Liver (tissue), 9 donors: Measurements from ENCODE around the gene FBXW11. TPM values are rescaled to one million over a fixed set of nuclear protein-coding genes. Genes with fewer than 3 reads are reported as not detected.

Source experiments
- DNase-seq: peaks from one replicate; pipeline ENCODE4 v3.0.0-alpha.2; 2017; ENCODE audit warnings: low spot score
- H3K27ac ChIP-seq, 2 donors: one replicate each; pipeline ENCODE4 v1.7.0; 2013; ENCODE audit warnings: inconsistent platforms in 2 of 2, low read length in 2 of 2, control low read depth in 1 of 2, low read depth in 1 of 2, mild to moderate bottlenecking in 1 of 2
- H3K27me3 ChIP-seq, 4 donors: one replicate each; pipeline versions ENCODE4 v1.6.1 to v1.7.0; 2013; ENCODE audit warnings: low read length in 3 of 4, inconsistent platforms in 1 of 4, mild to moderate bottlenecking in 1 of 4, moderate library complexity in 1 of 4; ENCODE audit not compliant: control insufficient read depth in 4 of 4, insufficient read depth in 4 of 4
- H3K36me3 ChIP-seq, 4 donors: one replicate each; pipeline versions ENCODE4 v1.6.1 to v1.7.0; 2013; ENCODE audit warnings: low read length in 3 of 4, mild to moderate bottlenecking in 3 of 4, low read depth in 1 of 4, moderate library complexity in 1 of 4; ENCODE audit not compliant: control insufficient read depth in 4 of 4, insufficient read depth in 3 of 4
- H3K4me1 ChIP-seq, 4 donors: one replicate each; pipeline versions ENCODE4 v1.6.1 to v1.7.0; 2013; ENCODE audit warnings: low read length in 3 of 4, mild to moderate bottlenecking in 3 of 4, moderate library complexity in 1 of 4; ENCODE audit not compliant: control insufficient read depth in 4 of 4, insufficient read depth in 4 of 4
- H3K4me3 ChIP-seq, 3 donors: one replicate each; pipeline versions ENCODE4 v1.6.1 to v1.7.0; 2013; ENCODE audit warnings: low read length in 3 of 3, control low read depth in 1 of 3, low read depth in 1 of 3, mild to moderate bottlenecking in 1 of 3
- H3K9ac ChIP-seq, 2 donors: one replicate each; pipeline ENCODE4 v1.7.0; 2013; ENCODE audit warnings: low read length in 2 of 2, mild to moderate bottlenecking in 2 of 2, moderate library complexity in 2 of 2, control low read depth in 1 of 2, low read depth in 1 of 2
- H3K9me3 ChIP-seq, 4 donors: one replicate each; pipeline versions ENCODE4 v1.6.1 to v1.7.0; 2013; ENCODE audit warnings: low read length in 3 of 4; ENCODE audit not compliant: control insufficient read depth in 4 of 4
- EGR1 ChIP-seq, 2 donors: IDR thresholded peaks; 2 replicates each; pipeline ENCODE4 v1.6.1; 2016 to 2018; ENCODE audit warnings: antibody characterized with exemption in 2 of 2, low read depth in 2 of 2
- FOXA1 ChIP-seq: IDR thresholded peaks from 2 replicates; pipeline ENCODE4 v1.6.1; 2016; ENCODE audit warnings: antibody characterized with exemption
- GABPA ChIP-seq, 2 donors: IDR thresholded peaks in 1 of 2; conservative IDR thresholded peaks in 1 of 2; 2 replicates each; pipeline ENCODE4 v1.6.1; 2016; ENCODE audit warnings: antibody characterized with exemption in 2 of 2, mild to moderate bottlenecking in 1 of 2, moderate library complexity in 1 of 2
- NR2F2 ChIP-seq: IDR thresholded peaks from 2 replicates; pipeline ENCODE4 v1.6.1; 2016; ENCODE audit warnings: antibody characterized with exemption
- RAD21 ChIP-seq, 2 donors: IDR thresholded peaks; 2 replicates each; pipeline ENCODE4 v1.6.1; 2016; ENCODE audit warnings: antibody characterized with exemption in 2 of 2, mild to moderate bottlenecking in 2 of 2
- RXRA ChIP-seq, 2 donors: IDR thresholded peaks; 2 replicates each; pipeline ENCODE4 v1.6.1; 2017 to 2018; ENCODE audit warnings: antibody characterized with exemption in 2 of 2, mild to moderate bottlenecking in 1 of 2
- SP1 ChIP-seq: IDR thresholded peaks from 2 replicates; pipeline ENCODE4 v1.6.1; 2018; ENCODE audit warnings: antibody characterized with exemption, mild to moderate bottlenecking
- TAF1 ChIP-seq: conservative IDR thresholded peaks from 2 replicates; pipeline ENCODE4 v1.6.1; 2016; ENCODE audit warnings: antibody characterized with exemption, mild to moderate bottlenecking
- YY1 ChIP-seq: IDR thresholded peaks from 2 replicates; pipeline ENCODE4 v1.6.1; 2016; ENCODE audit warnings: antibody characterized with exemption, mild to moderate bottlenecking
- WGBS: extraction: QIAGEN DNeasy Blood & Tissue Kit; methylation state at CpG from one replicate; pipeline ENCODE4 v1.1.7; 2013; 5-methylcytosine and 5-hydroxymethylcytosine counted together
- polyA plus RNA-seq, 2 donors: library from polyadenylated mRNA; stranded (reverse) in 1 of 2; unstranded in 1 of 2; fragments of 200-250 nt in 1 of 2; fragments of >200 nt in 1 of 2; fragmentation: Nextera tagmentation in 1 of 2; extraction: Ambion mirVana in 1 of 2; gene quantifications; one replicate each; pipeline versions ENCODE4 v1.2.1 to v1.2.3, GENCODE V29; 2013 to 2015
- total RNA-seq, 2 donors: library from RNA; depleted of rRNA; stranded (reverse); fragments of >200 nt; gene quantifications; one replicate each; pipeline ENCODE4 v1.2.3, GENCODE V29; 2014
- TF ChIP-seq, protein P1 (sequence below): IDR thresholded peaks from 2 replicates; pipeline ENCODE4 v1.6.1; 2016; ENCODE audit warnings: antibody characterized with exemption, mild to moderate bottlenecking
- TF ChIP-seq, protein P2 (sequence below): fragments of 150-350 bp; IDR thresholded peaks from 2 replicates; pipeline ENCODE4 v1.5.1; 2017; ENCODE audit warnings: improper control_type of control experiment, low read depth, low read length; ENCODE audit not compliant: missing input control
- donor health status: healthy.
- donor health status: healthy.
- donor health status: healthy.
- donor health status: healthy.
- donor health status: healthy.

The FBXW11 gene
- total and polyA plus RNA-seq, 4 donors, result 11.2 to 37.5 (median 22.0) TPM

DNA sequence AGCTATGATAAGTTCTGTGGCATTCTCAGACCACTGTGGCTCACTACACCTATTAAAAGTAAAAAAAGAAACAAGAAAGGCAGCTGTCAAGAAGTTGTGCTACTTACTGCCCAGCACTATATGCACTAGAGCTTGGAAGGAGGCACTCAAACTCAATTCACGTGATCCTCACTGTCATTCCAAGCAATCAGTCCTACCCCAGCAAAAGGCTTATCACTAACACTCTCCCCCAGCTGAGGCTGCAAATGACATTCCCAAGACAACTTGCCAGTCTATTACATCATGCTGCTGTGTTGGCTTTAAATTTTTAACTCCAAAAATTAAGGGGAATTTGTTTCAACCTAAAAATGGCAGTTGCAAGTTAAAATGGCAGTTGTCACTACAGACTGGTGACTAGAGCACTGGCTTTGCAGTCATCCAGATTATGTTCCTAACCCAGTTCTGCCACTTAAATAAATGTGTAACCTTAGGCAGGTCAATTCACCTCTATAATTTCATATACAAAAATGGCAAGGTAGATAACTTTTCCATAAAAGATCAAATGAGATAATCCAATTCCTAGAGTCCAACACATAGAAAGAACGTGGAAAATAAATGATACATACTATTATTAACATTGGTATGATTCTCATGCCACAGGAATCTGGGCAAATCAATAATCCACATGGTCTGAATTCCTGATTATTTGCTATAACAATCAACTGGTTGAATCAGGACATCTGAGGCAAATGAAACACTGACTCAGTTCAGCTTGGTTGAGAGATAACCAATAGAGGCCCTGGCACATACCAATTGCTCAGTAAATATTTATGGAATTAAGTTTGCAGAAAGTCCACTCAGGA is 52.4 kb downstream of the FBXW11 start (continued):
- TF ChIP-seq, protein P1, sequence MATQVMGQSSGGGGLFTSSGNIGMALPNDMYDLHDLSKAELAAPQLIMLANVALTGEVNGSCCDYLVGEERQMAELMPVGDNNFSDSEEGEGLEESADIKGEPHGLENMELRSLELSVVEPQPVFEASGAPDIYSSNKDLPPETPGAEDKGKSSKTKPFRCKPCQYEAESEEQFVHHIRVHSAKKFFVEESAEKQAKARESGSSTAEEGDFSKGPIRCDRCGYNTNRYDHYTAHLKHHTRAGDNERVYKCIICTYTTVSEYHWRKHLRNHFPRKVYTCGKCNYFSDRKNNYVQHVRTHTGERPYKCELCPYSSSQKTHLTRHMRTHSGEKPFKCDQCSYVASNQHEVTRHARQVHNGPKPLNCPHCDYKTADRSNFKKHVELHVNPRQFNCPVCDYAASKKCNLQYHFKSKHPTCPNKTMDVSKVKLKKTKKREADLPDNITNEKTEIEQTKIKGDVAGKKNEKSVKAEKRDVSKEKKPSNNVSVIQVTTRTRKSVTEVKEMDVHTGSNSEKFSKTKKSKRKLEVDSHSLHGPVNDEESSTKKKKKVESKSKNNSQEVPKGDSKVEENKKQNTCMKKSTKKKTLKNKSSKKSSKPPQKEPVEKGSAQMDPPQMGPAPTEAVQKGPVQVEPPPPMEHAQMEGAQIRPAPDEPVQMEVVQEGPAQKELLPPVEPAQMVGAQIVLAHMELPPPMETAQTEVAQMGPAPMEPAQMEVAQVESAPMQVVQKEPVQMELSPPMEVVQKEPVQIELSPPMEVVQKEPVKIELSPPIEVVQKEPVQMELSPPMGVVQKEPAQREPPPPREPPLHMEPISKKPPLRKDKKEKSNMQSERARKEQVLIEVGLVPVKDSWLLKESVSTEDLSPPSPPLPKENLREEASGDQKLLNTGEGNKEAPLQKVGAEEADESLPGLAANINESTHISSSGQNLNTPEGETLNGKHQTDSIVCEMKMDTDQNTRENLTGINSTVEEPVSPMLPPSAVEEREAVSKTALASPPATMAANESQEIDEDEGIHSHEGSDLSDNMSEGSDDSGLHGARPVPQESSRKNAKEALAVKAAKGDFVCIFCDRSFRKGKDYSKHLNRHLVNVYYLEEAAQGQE, result no peak
- TF ChIP-seq TAF1, result no peak

DNA sequence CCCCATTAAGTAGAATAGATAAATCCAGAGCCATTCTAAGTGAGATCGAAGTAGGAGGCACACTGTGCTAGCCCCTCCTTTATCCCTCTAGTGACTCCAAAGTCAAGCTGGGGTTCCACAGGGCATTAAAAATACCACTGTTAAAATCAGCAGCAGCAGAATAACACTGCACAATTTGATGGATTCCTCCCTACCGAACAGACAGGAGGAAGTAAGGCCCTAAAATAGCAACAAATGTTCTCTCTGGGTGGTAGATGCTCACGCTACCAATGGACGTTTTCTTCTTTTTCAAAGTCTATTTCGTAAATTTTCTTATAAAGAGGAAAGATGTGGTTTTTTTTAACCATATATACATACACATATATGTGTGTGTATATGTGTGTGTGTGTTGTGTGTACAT is 54.4 kb downstream of the FBXW11 start:
- no peak overlapping the region for H3K27ac ChIP-seq
- H3K9me3 ChIP-seq, result no peaks in the 10 kb centered on the region
- no peak overlapping the region for H3K9ac ChIP-seq
- 80% methylated on average over 5 of the region's 5 CpGs for WGBS
- no peak for DNase-seq
- H3K36me3 ChIP-seq, result no peaks in the 10 kb centered on the region
- H3K27me3 ChIP-seq, result no peaks in the 10 kb centered on the region
- peaks cover 10 to 20% (median 14%) of the 10 kb centered on the region in 4 donors for H3K4me1 ChIP-seq
- H3K4me3 ChIP-seq, result no peak overlapping the region
- no peak for TF ChIP-seq RXRA (IDR thresholded peaks at IDR 0.05)
- TF ChIP-seq SP1, result no peak
- TF ChIP-seq YY1, result no peak
- no peak for TF ChIP-seq TAF1
- no peak for TF ChIP-seq EGR1 (IDR thresholded peaks at IDR 0.05; ENCODE audit: low read depth in 2 of 2)
- TF ChIP-seq GABPA (IDR thresholded peaks at IDR 0.05 in 1 of 2, conservative IDR thresholded peaks at IDR 0.05 in 1 of 2), result no peak
- TF ChIP-seq, protein P2, sequence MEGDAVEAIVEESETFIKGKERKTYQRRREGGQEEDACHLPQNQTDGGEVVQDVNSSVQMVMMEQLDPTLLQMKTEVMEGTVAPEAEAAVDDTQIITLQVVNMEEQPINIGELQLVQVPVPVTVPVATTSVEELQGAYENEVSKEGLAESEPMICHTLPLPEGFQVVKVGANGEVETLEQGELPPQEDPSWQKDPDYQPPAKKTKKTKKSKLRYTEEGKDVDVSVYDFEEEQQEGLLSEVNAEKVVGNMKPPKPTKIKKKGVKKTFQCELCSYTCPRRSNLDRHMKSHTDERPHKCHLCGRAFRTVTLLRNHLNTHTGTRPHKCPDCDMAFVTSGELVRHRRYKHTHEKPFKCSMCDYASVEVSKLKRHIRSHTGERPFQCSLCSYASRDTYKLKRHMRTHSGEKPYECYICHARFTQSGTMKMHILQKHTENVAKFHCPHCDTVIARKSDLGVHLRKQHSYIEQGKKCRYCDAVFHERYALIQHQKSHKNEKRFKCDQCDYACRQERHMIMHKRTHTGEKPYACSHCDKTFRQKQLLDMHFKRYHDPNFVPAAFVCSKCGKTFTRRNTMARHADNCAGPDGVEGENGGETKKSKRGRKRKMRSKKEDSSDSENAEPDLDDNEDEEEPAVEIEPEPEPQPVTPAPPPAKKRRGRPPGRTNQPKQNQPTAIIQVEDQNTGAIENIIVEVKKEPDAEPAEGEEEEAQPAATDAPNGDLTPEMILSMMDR, result no peak

DNA sequence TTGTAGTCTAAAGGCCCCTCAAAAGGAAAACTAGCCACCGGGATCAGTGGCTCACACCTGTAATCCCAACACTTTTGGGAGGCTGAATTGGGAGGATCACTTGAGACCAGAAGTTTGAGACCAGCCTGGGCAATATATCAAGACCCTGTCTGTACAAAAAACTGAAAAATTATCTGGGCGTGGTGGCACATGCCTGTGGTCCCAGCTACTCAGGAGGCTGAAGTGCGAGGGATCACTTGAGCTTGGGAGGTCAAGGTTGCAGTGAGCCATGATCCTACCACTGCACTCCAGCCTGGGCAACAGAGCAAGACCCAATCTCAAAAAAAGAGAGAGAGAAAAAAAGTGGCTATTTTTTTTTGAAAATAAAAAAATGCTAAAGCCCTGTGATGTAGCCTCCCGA is 55.2 kb downstream of the FBXW11 start:
- no peak for DNase-seq
- Histone ChIP-seq H3K4me3 (no peak overlapping the region), H3K9ac (no peak overlapping the region), H3K36me3 (no peaks in the 10 kb centered on the region), H3K4me1 (peaks cover 3 to 13% (median 9%) of the 10 kb centered on the region in 4 donors), H3K9me3 (no peaks in the 10 kb centered on the region), H3K27me3 (no peaks in the 10 kb centered on the region), H3K27ac (no peak overlapping the region)
- 73% methylated on average over 4 of the region's 4 CpGs for WGBS
- TF ChIP-seq FOXA1 (no peak), NR2F2 (no peak), YY1 (no peak), GABPA (IDR thresholded peaks at IDR 0.05 in 1 of 2, conservative IDR thresholded peaks at IDR 0.05 in 1 of 2) (no peak), RXRA (IDR thresholded peaks at IDR 0.05) (no peak), TAF1 (no peak), EGR1 (IDR thresholded peaks at IDR 0.05; ENCODE audit: low read depth in 2 of 2) (no peak), RAD21 (IDR thresholded peaks at IDR 0.05) (no peak), SP1 (no peak)
